Thymus (tissue), 11 donors: ENCODE data around the gene NT5DC4. TPM values are rescaled to one million over a fixed set of nuclear protein-coding genes. Genes with fewer than 3 reads are reported as not detected.
A peak's percentile ranks its signal among the peaks of the same experiment; 100 is the strongest.

ENCODE experiments used
- DNase-seq, 9 donors: peaks; one replicate each; pipeline ENCODE4 v3.0.0-alpha.2; 2013; ENCODE audit warnings: low spot score in 9 of 9, low read depth in 6 of 9, missing footprints in 1 of 9
- H3K27ac ChIP-seq, 2 donors: one replicate each; pipeline ENCODE4 v1.5.1; 2013; ENCODE audit warnings: control low read depth in 1 of 2, low read depth in 1 of 2, low read length in 1 of 2, mild to moderate bottlenecking in 1 of 2, moderate library complexity in 1 of 2
- H3K27me3 ChIP-seq, 2 donors: one replicate each; pipeline ENCODE4 v1.5.1; 2013; ENCODE audit warnings: low read length in 1 of 2; ENCODE audit not compliant: control insufficient read depth in 2 of 2, insufficient read depth in 1 of 2
- H3K36me3 ChIP-seq, 2 donors: one replicate each; pipeline ENCODE4 v1.5.1; 2013; ENCODE audit warnings: low read length in 1 of 2, mild to moderate bottlenecking in 1 of 2, moderate library complexity in 1 of 2; ENCODE audit not compliant: control insufficient read depth in 2 of 2, insufficient read depth in 2 of 2
- H3K4me1 ChIP-seq, 2 donors: one replicate each; pipeline ENCODE4 v1.5.1; 2013; ENCODE audit warnings: low read length in 2 of 2; ENCODE audit not compliant: control insufficient read depth in 2 of 2, insufficient read depth in 2 of 2
- H3K4me3 ChIP-seq, 2 donors: one replicate each; pipeline ENCODE4 v1.5.1; 2013; ENCODE audit warnings: low read length in 2 of 2, control low read depth in 1 of 2, mild to moderate bottlenecking in 1 of 2
- H3K9me3 ChIP-seq, 2 donors: one replicate each; pipeline ENCODE4 v1.5.1; 2013; ENCODE audit warnings: low read length in 1 of 2, mild to moderate bottlenecking in 1 of 2; ENCODE audit not compliant: control insufficient read depth in 2 of 2, insufficient read depth in 1 of 2
- WGBS: extraction: QIAGEN DNeasy Blood & Tissue Kit; methylation state at CpG from one replicate; pipeline ENCODE4 v1.1.7; 2013; 5-methylcytosine and 5-hydroxymethylcytosine counted together
- polyA plus RNA-seq: library from polyadenylated mRNA; stranded (reverse); fragments of 200-250 nt; gene quantifications from one replicate; pipeline ENCODE4 v1.2.3, GENCODE V29; 2013
- total RNA-seq: library from RNA; stranded (reverse); fragments of 120-200 nt; gene quantifications from one replicate; pipeline ENCODE4 v1.2.4, GENCODE V29; 2013
- donor health status: healthy.

The NT5DC4 gene
- total and polyA plus RNA-seq, 2 donors, result 0.25 to 0.85 TPM

- Histone ChIP-seq H3K4me1 (peaks cover 0 to 4% of the 10 kb centered on the region in 2 donors), H3K4me3 (no peak overlapping the region), H3K27ac (no peak overlapping the region), H3K36me3 (no peaks in the 10 kb centered on the region), H3K27me3 (peaks cover 0 to 2% of the 10 kb centered on the region in 2 donors), H3K9me3 (no peaks in the 10 kb centered on the region)
- DNase-seq, result no peak
- WGBS, result 95% methylated on average over 15 of the region's 15 CpGs
These were observed 5.0 kb downstream of the NT5DC4 start for GRCh38 chr2:112725545-112726457.

GRCh38 chr2:112726487-112727190 lies 5.8 kb downstream of the NT5DC4 start:
- Histone ChIP-seq H3K9me3 (no peaks in the 10 kb centered on the region), H3K27ac (no peak overlapping the region), H3K4me3 (no peak overlapping the region), H3K36me3 (no peaks in the 10 kb centered on the region), H3K4me1 (peaks cover 0 to 4% of the 10 kb centered on the region in 2 donors), H3K27me3 (no peaks in the 10 kb centered on the region)
- WGBS, result 39% methylated on average over 19 of the region's 19 CpGs
- peak; percentile 46 to 93 (median 82) for DNase-seq

GRCh38 chr2:112727276-112728028 lies 6.6 kb downstream of the NT5DC4 start:
- Histone ChIP-seq H3K9me3 (no peaks in the 10 kb centered on the region), H3K36me3 (no peaks in the 10 kb centered on the region), H3K27ac (no peak overlapping the region), H3K4me3 (no peak overlapping the region), H3K4me1 (peaks cover 0 to 4% of the 10 kb centered on the region in 2 donors), H3K27me3 (no peaks in the 10 kb centered on the region)
- WGBS, result 98% methylated on average over 19 of the region's 19 CpGs
- DNase-seq, result no peak

- Histone ChIP-seq H3K4me3 (no peak overlapping the region), H3K9me3 (no peaks in the 10 kb centered on the region), H3K4me1 (peaks cover 0 to 4% of the 10 kb centered on the region in 2 donors), H3K27ac (no peak overlapping the region), H3K36me3 (no peaks in the 10 kb centered on the region), H3K27me3 (no peaks in the 10 kb centered on the region)
- DNase-seq, result no peak
- 95% methylated on average over 4 of the region's 4 CpGs for whole genome bisulfite sequencing
These were observed 7.2 kb downstream of the NT5DC4 start for GRCh38 chr2:112728029-112728362.

GRCh38 chr2:112728378-112729175 lies 7.8 kb downstream of the NT5DC4 start:
- H3K27me3 ChIP-seq, result no peaks in the 10 kb centered on the region
- H3K27ac ChIP-seq, result no peak overlapping the region
- peaks cover 0 to 3% of the 10 kb centered on the region in 2 donors for H3K36me3 ChIP-seq
- WGBS, result 69% methylated on average over 11 of the region's 11 CpGs
- no peak for DNase-seq
- no peak overlapping the region for H3K4me3 ChIP-seq
- H3K9me3 ChIP-seq, result no peaks in the 10 kb centered on the region
- peaks cover 0 to 4% of the 10 kb centered on the region in 2 donors for H3K4me1 ChIP-seq

- peaks cover 0 to 4% of the 10 kb centered on the region in 2 donors for H3K4me1 ChIP-seq
- H3K27ac ChIP-seq, result no peak overlapping the region
- no peaks in the 10 kb centered on the region for H3K9me3 ChIP-seq
- no peaks in the 10 kb centered on the region for H3K27me3 ChIP-seq
- no peak for DNase-seq
- 96% methylated on average over 8 of the region's 8 CpGs for WGBS
- H3K36me3 ChIP-seq, result peaks cover 0 to 3% of the 10 kb centered on the region in 2 donors
- no peak overlapping the region for H3K4me3 ChIP-seq
These were observed 9.4 kb downstream of the NT5DC4 start for GRCh38 chr2:112730216-112730615.

GRCh38 chr2:112730791-112731190 lies 10.0 kb downstream of the NT5DC4 start:
- H3K9me3 ChIP-seq, result no peaks in the 10 kb centered on the region
- H3K4me1 ChIP-seq, result peaks cover 0 to 4% of the 10 kb centered on the region in 2 donors
- no peak overlapping the region for H3K27ac ChIP-seq
- no peak overlapping the region for H3K4me3 ChIP-seq
- DNase-seq, result no peak
- 97% methylated on average over 5 of the region's 5 CpGs for WGBS
- H3K36me3 ChIP-seq, result peaks cover 0 to 3% of the 10 kb centered on the region in 2 donors
- H3K27me3 ChIP-seq, result no peaks in the 10 kb centered on the region

GRCh38 chr2:112731479-112731878 lies 10.7 kb downstream of the NT5DC4 start:
- no peaks in the 10 kb centered on the region for H3K9me3 ChIP-seq
- no peaks in the 10 kb centered on the region for H3K27me3 ChIP-seq
- no peak overlapping the region for H3K4me3 ChIP-seq
- no peak overlapping the region for H3K27ac ChIP-seq
- no peak for DNase-seq
- 94% methylated on average over 2 of the region's 2 CpGs for WGBS
- H3K36me3 ChIP-seq, result peaks cover under 1 to 3% of the 10 kb centered on the region in 2 donors
- peaks cover 0 to 2% of the 10 kb centered on the region in 2 donors for H3K4me1 ChIP-seq
